ENCODE measurements around the gene TMEM232. TPM values are rescaled to one million over a fixed set of nuclear protein-coding genes. Genes with fewer than 3 reads are reported as not detected.

TMEM232 gene
- polyA plus RNA-seq, 1 donor (not counting 4 experiments of a cell fraction or from before 2014, with no cell fraction given), result 1.00 TPM

DNA sequence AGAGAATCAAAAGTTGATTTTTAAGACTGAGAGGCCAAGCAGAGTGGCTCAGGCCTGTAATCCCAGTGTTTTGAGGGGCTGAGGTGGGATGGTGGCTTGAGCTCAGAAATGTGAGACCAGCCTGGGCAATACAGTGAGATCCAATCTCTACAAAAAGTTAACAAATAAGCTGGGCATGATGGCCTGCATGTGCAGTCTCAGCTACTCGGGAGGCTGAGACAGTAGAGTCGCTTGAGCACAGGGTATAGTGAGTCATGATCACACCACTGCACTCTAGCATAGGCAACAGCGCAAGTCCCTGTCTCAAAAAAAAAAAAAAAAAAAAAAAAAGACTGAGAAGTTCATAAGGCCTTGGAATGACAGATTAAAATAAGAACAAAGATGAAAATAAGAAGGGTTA is 177.2 kb downstream of the TMEM232 start:
- dilution Hi-C loops (cut with MboI; ENCODE audit: extremely low pct_ligation_motif_present, low sequenced_read_pairs), result no loop called here
- TF ChIP-seq, protein P1, sequence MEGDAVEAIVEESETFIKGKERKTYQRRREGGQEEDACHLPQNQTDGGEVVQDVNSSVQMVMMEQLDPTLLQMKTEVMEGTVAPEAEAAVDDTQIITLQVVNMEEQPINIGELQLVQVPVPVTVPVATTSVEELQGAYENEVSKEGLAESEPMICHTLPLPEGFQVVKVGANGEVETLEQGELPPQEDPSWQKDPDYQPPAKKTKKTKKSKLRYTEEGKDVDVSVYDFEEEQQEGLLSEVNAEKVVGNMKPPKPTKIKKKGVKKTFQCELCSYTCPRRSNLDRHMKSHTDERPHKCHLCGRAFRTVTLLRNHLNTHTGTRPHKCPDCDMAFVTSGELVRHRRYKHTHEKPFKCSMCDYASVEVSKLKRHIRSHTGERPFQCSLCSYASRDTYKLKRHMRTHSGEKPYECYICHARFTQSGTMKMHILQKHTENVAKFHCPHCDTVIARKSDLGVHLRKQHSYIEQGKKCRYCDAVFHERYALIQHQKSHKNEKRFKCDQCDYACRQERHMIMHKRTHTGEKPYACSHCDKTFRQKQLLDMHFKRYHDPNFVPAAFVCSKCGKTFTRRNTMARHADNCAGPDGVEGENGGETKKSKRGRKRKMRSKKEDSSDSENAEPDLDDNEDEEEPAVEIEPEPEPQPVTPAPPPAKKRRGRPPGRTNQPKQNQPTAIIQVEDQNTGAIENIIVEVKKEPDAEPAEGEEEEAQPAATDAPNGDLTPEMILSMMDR (optimal IDR thresholded peaks at IDR 0.05 in 1 of 3, IDR thresholded peaks at IDR 0.05 in 1 of 3, conservative IDR thresholded peaks at IDR 0.05 in 1 of 3; ENCODE audit: extremely low read depth in 1 of 3, insufficient read depth in 2 of 3, low read length in 3 of 3), result no peak
- no peak for TF ChIP-seq EZH2 (IDR thresholded peaks at IDR 0.05; ENCODE audit: low read length)

DNA sequence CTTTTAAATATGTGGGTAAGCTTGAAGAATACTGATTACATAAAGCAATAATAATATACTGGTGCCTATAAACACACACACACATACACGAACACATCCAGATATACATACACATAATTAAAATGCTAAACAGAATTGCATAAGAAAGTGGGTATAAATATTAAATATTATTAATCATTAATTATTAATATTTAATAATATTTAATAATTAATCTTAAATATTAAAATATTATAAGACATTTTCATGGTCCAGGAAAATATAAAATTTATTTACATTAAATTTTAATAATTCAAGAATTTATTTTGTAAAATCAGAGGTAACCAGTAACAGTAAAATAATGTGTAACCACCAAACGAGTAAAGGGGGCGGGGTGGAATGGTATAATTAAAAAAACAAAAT is 178.3 kb downstream of the TMEM232 start:
- Histone ChIP-seq H3K9me1 (ENCODE audit: control insufficient read depth, extremely low read depth, insufficient read depth, low read length) (no peaks in the 10 kb centered on the region), H3K79me2 (ENCODE audit: control insufficient read depth, insufficient read depth, low read length) (no peaks in the 10 kb centered on the region), H4K20me1 (ENCODE audit: control insufficient read depth, extremely low read depth, insufficient read depth, low read length) (no peaks in the 10 kb centered on the region), H3K27ac (ENCODE audit: control insufficient read depth, insufficient read depth, low read length) (no peak overlapping the region), H3K4me3 (ENCODE audit: control insufficient read depth in 2 of 3, extremely low read depth in 1 of 3, insufficient read depth in 2 of 3, low read depth in 1 of 3, low read length in 3 of 3) (no peak overlapping the region), H3K9me3 (ENCODE audit: control insufficient read depth, low read depth, low read length) (no peaks in the 10 kb centered on the region), H3K36me3 (ENCODE audit: control insufficient read depth in 2 of 2, extremely low read depth in 1 of 2, insufficient read depth in 2 of 2, low read length in 2 of 2) (no peaks in the 10 kb centered on the region), H3K4me1 (ENCODE audit: control insufficient read depth, extremely low read depth, insufficient read depth, low read length) (no peaks in the 10 kb centered on the region), H3K27me3 (ENCODE audit: control insufficient read depth, extremely low read depth, insufficient read depth, low read length) (no peaks in the 10 kb centered on the region), H3K4me2 (ENCODE audit: control insufficient read depth, extremely low read depth, insufficient read depth, low read depth, low read length) (no peak overlapping the region), H3K9ac (ENCODE audit: control insufficient read depth, extremely low read depth, insufficient read depth, low read length) (no peak overlapping the region), H2AFZ (ENCODE audit: control insufficient read depth, low read length) (no peak overlapping the region)
- FAIRE-seq, result no peak
- no peak for DNase-seq (ENCODE audit: low read depth, low spot score)
- TF ChIP-seq EZH2 (IDR thresholded peaks at IDR 0.05; ENCODE audit: low read length), result no peak
- TF ChIP-seq, protein P1 (optimal IDR thresholded peaks at IDR 0.05 in 1 of 3, IDR thresholded peaks at IDR 0.05 in 1 of 3, conservative IDR thresholded peaks at IDR 0.05 in 1 of 3; ENCODE audit: extremely low read depth in 1 of 3, insufficient read depth in 2 of 3, low read length in 3 of 3), result no peak
- dilution Hi-C loops (cut with MboI; ENCODE audit: extremely low pct_ligation_motif_present, low sequenced_read_pairs), result no loop called here

More for the DNA sequence above, 177.2 kb downstream of the TMEM232 start:
- H3K4me2 ChIP-seq (ENCODE audit: control insufficient read depth, extremely low read depth, insufficient read depth, low read depth, low read length), result no peak overlapping the region
- H3K9ac ChIP-seq (ENCODE audit: control insufficient read depth, extremely low read depth, insufficient read depth, low read length), result no peak overlapping the region
- no peak overlapping the region for H3K4me3 ChIP-seq (ENCODE audit: control insufficient read depth in 2 of 3, extremely low read depth in 1 of 3, insufficient read depth in 2 of 3, low read depth in 1 of 3, low read length in 3 of 3)
- H4K20me1 ChIP-seq (ENCODE audit: control insufficient read depth, extremely low read depth, insufficient read depth, low read length), result no peaks in the 10 kb centered on the region
- FAIRE-seq (no peak), DNase-seq (ENCODE audit: low read depth, low spot score) (no peak)
- no peak overlapping the region for H3K27ac ChIP-seq (ENCODE audit: control insufficient read depth, insufficient read depth, low read length)
- H2AFZ ChIP-seq (ENCODE audit: control insufficient read depth, low read length), result no peak overlapping the region
- no peaks in the 10 kb centered on the region for H3K9me3 ChIP-seq (ENCODE audit: control insufficient read depth, low read depth, low read length)
- no peaks in the 10 kb centered on the region for H3K36me3 ChIP-seq (ENCODE audit: control insufficient read depth in 2 of 2, extremely low read depth in 1 of 2, insufficient read depth in 2 of 2, low read length in 2 of 2)
- no peaks in the 10 kb centered on the region for H3K4me1 ChIP-seq (ENCODE audit: control insufficient read depth, extremely low read depth, insufficient read depth, low read length)
- H3K9me1 ChIP-seq (ENCODE audit: control insufficient read depth, extremely low read depth, insufficient read depth, low read length), result no peaks in the 10 kb centered on the region
- H3K27me3 ChIP-seq (ENCODE audit: control insufficient read depth, extremely low read depth, insufficient read depth, low read length), result no peaks in the 10 kb centered on the region
- H3K79me2 ChIP-seq (ENCODE audit: control insufficient read depth, insufficient read depth, low read length), result no peaks in the 10 kb centered on the region

All from keratinocyte (primary cell).